Vagina (tissue), 2 donors: ENCODE data around the gene PCDHA12. TPM values are rescaled to one million over a fixed set of nuclear protein-coding genes. Genes with fewer than 3 reads are reported as not detected.

ENCODE experiments used
- DNase-seq, 2 donors: peaks; one replicate each; pipeline ENCODE4 v3.0.0-alpha.2; 2017; ENCODE audit errors: extremely low spot score in 2 of 2
- H3K27ac ChIP-seq: fragments of 200-600 bp; sonication (generic); one replicate; pipeline ENCODE4 v1.5.1; 2019
- H3K27me3 ChIP-seq: fragments of 200-600 bp; sonication (generic); one replicate; pipeline ENCODE4 v1.5.1; 2019
- H3K36me3 ChIP-seq, 2 donors: fragments of 200-600 bp; sonication (generic); one replicate each; pipeline ENCODE4 v1.5.1; 2017 to 2019
- H3K4me1 ChIP-seq: fragments of 200-600 bp; sonication (generic); one replicate; pipeline ENCODE4 v1.5.1; 2019
- H3K4me3 ChIP-seq, 2 donors: fragments of 200-600 bp; sonication (generic); 1 replicate in 1 of 2; 2 replicates in 1 of 2; pipeline ENCODE4 v1.5.1; 2016 to 2019
- H3K9me3 ChIP-seq: fragments of 200-600 bp; sonication (generic); one replicate; pipeline ENCODE4 v1.5.1; 2019
- POLR2A ChIP-seq, 2 donors: fragments of 450-650 bp; IDR thresholded peaks; one replicate each; pipeline ENCODE4 v1.6.1; 2017; ENCODE audit warnings: antibody characterized with exemption in 2 of 2, mild to moderate bottlenecking in 2 of 2, moderate library complexity in 2 of 2
- POLR2AphosphoS5 ChIP-seq, 2 donors: sonication (generic); formaldehyde crosslinking; IDR thresholded peaks; one replicate each; pipeline ENCODE4 v1.9.0; 2017; ENCODE audit warnings: antibody characterized with exemption in 2 of 2, mild to moderate bottlenecking in 2 of 2, low read depth in 1 of 2; ENCODE audit not compliant: insufficient read depth in 1 of 2
- intact Hi-C: fragments of 100-400 bp; cut with DNase I; formaldehyde crosslinking; loops from one replicate; pipeline ENCODE4 v1.15.1; 2023
- total RNA-seq: library from RNA; depleted of rRNA; stranded (reverse); fragments of >200 nt; gene quantifications from one replicate; pipeline ENCODE4 v1.2.3, GENCODE V29; 2016
- TF ChIP-seq, protein P1 (sequence below), 3 experiments: fragments of 450-650 bp in 2 of 3; fragments of 200-600 bp in 1 of 3; sonication (generic) in 1 of 3; IDR thresholded peaks; one replicate each; pipeline ENCODE4 v1.5.1; 2017 to 2019; ENCODE audit warnings: antibody characterized with exemption in 3 of 3, mild to moderate bottlenecking in 2 of 3, moderate library complexity in 2 of 3

Gene PCDHA12
- total RNA-seq, 1 donor from 2014 or later: 0.25 TPM

DNA sequence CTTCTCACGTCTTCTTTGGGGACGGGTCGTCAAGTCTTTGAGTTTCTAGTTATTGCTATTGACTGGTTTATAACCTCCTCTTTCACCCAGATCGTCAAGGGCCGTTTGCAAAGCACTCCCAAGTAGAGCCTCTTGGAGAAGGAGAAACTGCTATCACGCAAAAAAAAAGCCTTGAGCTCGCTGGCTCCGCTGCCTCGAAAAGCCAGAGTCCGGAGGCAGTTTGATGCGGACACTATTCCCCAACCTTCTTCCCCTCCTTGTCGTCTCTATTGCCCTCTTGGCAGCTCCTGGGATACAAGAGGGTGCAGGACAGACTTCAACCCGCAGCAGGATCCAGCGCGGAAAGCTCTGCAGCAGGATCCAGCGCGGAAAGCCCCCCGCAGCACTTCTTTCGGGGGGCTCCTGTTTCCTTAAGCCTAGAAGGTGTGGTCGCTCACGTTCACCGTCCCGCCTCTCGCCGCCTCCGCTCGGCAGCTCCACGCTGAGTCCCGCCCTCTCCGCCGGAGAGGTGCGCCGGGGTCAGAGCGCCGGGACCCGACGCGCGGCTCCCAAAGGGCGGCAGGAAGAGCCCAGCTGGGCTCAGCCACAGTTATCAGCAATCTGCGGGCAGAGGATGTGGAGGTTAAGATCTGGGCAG, 50.8 kb downstream of the PCDHA12 start, which contains the start of gene PCDHAC1:
Gene PCDHAC1, plus strand, starts transcription at position 494 of the 637 bp plus-strand sequence. CDS start 594 bp downstream, outside the sequence.
- Histone ChIP-seq H3K9me3 (no peaks in the 10 kb centered on the region), H3K27ac (peak within 1 kb of the TSS; percentile 5), H3K4me3 (peak within 1 kb of the TSS; percentile 45 to 47), H3K27me3 (no peaks in the 10 kb centered on the region), H3K36me3 (no peaks in the 10 kb centered on the region), H3K4me1 (peaks cover 20% of the 10 kb centered on the region)
- no peak for DNase-seq
- TF ChIP-seq POLR2A (IDR thresholded peaks at IDR 0.05) (no peak), POLR2AphosphoS5 (IDR thresholded peaks at IDR 0.05; ENCODE audit: insufficient read depth in 1 of 2, low read depth in 1 of 2) (no peak)
- TF ChIP-seq, protein P1, sequence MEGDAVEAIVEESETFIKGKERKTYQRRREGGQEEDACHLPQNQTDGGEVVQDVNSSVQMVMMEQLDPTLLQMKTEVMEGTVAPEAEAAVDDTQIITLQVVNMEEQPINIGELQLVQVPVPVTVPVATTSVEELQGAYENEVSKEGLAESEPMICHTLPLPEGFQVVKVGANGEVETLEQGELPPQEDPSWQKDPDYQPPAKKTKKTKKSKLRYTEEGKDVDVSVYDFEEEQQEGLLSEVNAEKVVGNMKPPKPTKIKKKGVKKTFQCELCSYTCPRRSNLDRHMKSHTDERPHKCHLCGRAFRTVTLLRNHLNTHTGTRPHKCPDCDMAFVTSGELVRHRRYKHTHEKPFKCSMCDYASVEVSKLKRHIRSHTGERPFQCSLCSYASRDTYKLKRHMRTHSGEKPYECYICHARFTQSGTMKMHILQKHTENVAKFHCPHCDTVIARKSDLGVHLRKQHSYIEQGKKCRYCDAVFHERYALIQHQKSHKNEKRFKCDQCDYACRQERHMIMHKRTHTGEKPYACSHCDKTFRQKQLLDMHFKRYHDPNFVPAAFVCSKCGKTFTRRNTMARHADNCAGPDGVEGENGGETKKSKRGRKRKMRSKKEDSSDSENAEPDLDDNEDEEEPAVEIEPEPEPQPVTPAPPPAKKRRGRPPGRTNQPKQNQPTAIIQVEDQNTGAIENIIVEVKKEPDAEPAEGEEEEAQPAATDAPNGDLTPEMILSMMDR (IDR thresholded peaks at IDR 0.05): no peak
- intact Hi-C loops: no loop called here

DNA sequence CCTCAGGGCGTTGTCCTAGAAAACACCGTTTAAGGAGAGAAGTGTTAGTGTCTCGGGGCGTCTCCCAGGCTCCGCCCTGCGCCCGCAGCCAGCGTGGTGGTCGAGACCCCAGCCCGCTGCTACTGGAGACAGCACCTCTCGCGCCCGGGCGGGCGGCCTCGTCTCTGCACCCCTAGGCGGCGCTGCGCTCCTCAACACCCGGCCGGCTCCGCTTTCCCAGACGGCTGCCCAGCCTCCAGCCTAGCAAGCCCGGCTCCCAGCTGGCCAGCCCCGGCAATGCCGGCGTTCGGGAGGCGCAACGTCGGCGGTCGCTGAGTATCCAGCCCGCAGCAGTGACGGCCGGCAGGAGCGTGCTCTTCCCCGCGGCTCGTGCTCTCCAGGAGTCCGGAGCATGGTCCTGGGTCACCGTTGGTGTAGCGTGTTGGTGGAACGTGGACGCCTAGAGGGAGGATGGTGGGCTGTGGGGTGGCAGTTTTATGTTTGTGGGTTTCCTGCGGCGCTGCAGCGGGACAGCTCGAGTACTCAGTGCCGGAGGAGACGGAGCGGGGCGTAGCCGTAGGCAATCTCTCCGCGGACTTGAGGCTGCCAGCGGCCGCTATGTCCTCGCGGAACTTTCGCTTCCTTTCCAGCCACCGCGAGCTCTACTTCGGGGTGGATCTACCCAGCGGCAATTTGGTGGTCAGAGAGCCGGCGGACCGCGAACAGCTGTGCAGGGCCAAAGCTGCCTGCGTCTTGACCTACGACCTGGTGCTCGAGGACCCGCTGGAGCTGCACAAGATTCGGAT, 51.5 kb downstream of the PCDHA12 start:
- intact Hi-C loops: no loop called here
- Histone ChIP-seq H3K27me3 (no peaks in the 10 kb centered on the region), H3K9me3 (no peaks in the 10 kb centered on the region), H3K4me3 (peak overlapping the region; percentile 45 to 47), H3K27ac (peak overlapping the region; percentile 5), H3K36me3 (no peaks in the 10 kb centered on the region), H3K4me1 (peaks cover 20% of the 10 kb centered on the region)
- TF ChIP-seq, protein P1 (IDR thresholded peaks at IDR 0.05): peak; percentile 8 to 77 (median 39)
- TF ChIP-seq POLR2AphosphoS5 (IDR thresholded peaks at IDR 0.05; ENCODE audit: insufficient read depth in 1 of 2, low read depth in 1 of 2): no peak
- no peak for DNase-seq

DNA sequence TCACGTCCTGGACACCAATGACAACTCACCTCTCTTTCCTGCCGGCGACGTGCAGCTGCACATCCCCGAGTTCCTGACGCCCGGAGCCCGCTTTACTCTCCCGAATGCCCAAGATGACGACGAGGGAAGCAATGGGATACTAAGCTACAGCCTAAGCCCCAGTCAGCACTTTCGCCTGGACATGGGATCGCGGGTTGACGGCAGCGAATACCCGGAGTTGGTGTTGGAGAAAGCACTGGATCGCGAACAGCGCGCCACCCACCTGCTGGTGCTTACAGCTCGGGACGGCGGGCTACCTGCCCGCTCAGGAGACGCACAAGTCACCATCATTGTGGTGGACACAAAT, 52.1 kb downstream of the PCDHA12 start:
- Histone ChIP-seq H3K4me3 (peak overlapping the region; percentile 45 to 47), H3K9me3 (no peaks in the 10 kb centered on the region), H3K27ac (no peak overlapping the region), H3K27me3 (no peaks in the 10 kb centered on the region), H3K4me1 (peaks cover 20% of the 10 kb centered on the region), H3K36me3 (no peaks in the 10 kb centered on the region)
- intact Hi-C loops: no loop called here
- TF ChIP-seq POLR2AphosphoS5 (IDR thresholded peaks at IDR 0.05; ENCODE audit: insufficient read depth in 1 of 2, low read depth in 1 of 2) (no peak), POLR2A (IDR thresholded peaks at IDR 0.05) (no peak)
- TF ChIP-seq, protein P1 (IDR thresholded peaks at IDR 0.05): no peak
- DNase-seq: no peak

Other genes starting within 250 kb of the PCDHA12 start
- 48.4 TPM for gene CD14, start 242.1 kb upstream of the PCDHA12 start, total RNA-seq
- 16.5 TPM for gene TMCO6, start 235.9 kb upstream of the PCDHA12 start, total RNA-seq
- gene NDUFA2, start 227.7 kb upstream of the PCDHA12 start, total RNA-seq: 61.6 TPM
- 64.3 TPM for gene IK, start 227.5 kb upstream of the PCDHA12 start, total RNA-seq
- 19.9 TPM for gene WDR55, start 210.4 kb upstream of the PCDHA12 start, total RNA-seq
- 2.9 TPM for gene DND1, start 201.7 kb upstream of the PCDHA12 start, total RNA-seq
- gene HARS1, start 183.9 kb upstream of the PCDHA12 start, total RNA-seq: 54.8 TPM
- gene HARS2, start 183.9 kb upstream of the PCDHA12 start, total RNA-seq: 46.2 TPM
- 22.6 TPM for gene ZMAT2, start 174.9 kb upstream of the PCDHA12 start, total RNA-seq
- gene PCDHA1, start 89.2 kb upstream of the PCDHA12 start, total RNA-seq: not detected
- not detected for gene PCDHA2, start 80.5 kb upstream of the PCDHA12 start, total RNA-seq
- gene PCDHA3, start 74.3 kb upstream of the PCDHA12 start, total RNA-seq: 0.74 TPM
- 2.0 TPM for gene PCDHA4, start 68.2 kb upstream of the PCDHA12 start, total RNA-seq
- 0.25 TPM for gene PCDHA5, start 53.7 kb upstream of the PCDHA12 start, total RNA-seq
- 1.2 TPM for gene PCDHA6, start 47.3 kb upstream of the PCDHA12 start, total RNA-seq
- 0.49 TPM for gene PCDHA7, start 41.0 kb upstream of the PCDHA12 start, total RNA-seq
- 0.49 TPM for gene PCDHA8, start 34.1 kb upstream of the PCDHA12 start, total RNA-seq
- 0.25 TPM for gene PCDHA9, start 26.9 kb upstream of the PCDHA12 start, total RNA-seq
- 0.25 TPM for gene PCDHA10, start 19.4 kb upstream of the PCDHA12 start, total RNA-seq
- not detected for gene PCDHA11, start 6.4 kb upstream of the PCDHA12 start, total RNA-seq
- gene PCDHA13, start 6.8 kb downstream of the PCDHA12 start, total RNA-seq: not detected
- 0.49 TPM for gene PCDHAC1, start 51.0 kb downstream of the PCDHA12 start, total RNA-seq
- gene PCDHAC2, start 91.2 kb downstream of the PCDHA12 start, total RNA-seq: 3.9 TPM
- gene PCDHB1, start 176.1 kb downstream of the PCDHA12 start, total RNA-seq: not detected
- 3.4 TPM for gene PCDHB2, start 219.3 kb downstream of the PCDHA12 start, total RNA-seq
- gene PCDHB3, start 225.2 kb downstream of the PCDHA12 start, total RNA-seq: 2.0 TPM
- gene PCDHB4, start 246.5 kb downstream of the PCDHA12 start, total RNA-seq: 8.3 TPM